Anterior cingulate cortex (tissue), 58 donors: Measurements from ENCODE around the gene SPNS2.

Experiments used
- DNase-seq, 58 donors: peaks; one replicate each; lab custom pipeline; 2025; lab: John Stamatoyannopoulos, UW

The SPNS2 gene

GRCh38 chr17:4498461-4499397 lies at the start of gene SPNS2:
SPNS2 (plus strand) TSS chr17:4498881; CDS start chr17:4499048, 167 bp downstream.
- peak in 55 of 58 donors; percentile 29 to 87 (median 71) for DNase-seq

GRCh38 chr17:4449736-4450135 lies 48.9 kb upstream of the SPNS2 start:
- DNase-seq: no peak

GRCh38 chr17:4450710-4451316 lies 47.9 kb upstream of the SPNS2 start:
- no peak for DNase-seq

- no peak for DNase-seq
These were observed 44.7 kb upstream of the SPNS2 start for GRCh38 chr17:4453812-4454591.

- DNase-seq: no peak
These were observed 38.0 kb upstream of the SPNS2 start for GRCh38 chr17:4460661-4461060.

GRCh38 chr17:4463818-4464476 lies 34.7 kb upstream of the SPNS2 start:
- peak in 25 of 58 donors; percentile 7 to 75 (median 29) for DNase-seq

GRCh38 chr17:4465786-4466185 lies 32.9 kb upstream of the SPNS2 start:
- DNase-seq: no peak

- no peak for DNase-seq
These were observed 31.4 kb upstream of the SPNS2 start for GRCh38 chr17:4467287-4467686.

GRCh38 chr17:4469552-4469951 lies 29.1 kb upstream of the SPNS2 start:
- no peak for DNase-seq

- no peak for DNase-seq
These were observed 26.4 kb upstream of the SPNS2 start for GRCh38 chr17:4472286-4472685.

- DNase-seq: peak in 10 of 58 donors; percentile 6 to 43 (median 14)
These were observed 24.6 kb upstream of the SPNS2 start for GRCh38 chr17:4474093-4474492.

- DNase-seq: no peak
These were observed 23.7 kb upstream of the SPNS2 start for GRCh38 chr17:4475001-4475400.

GRCh38 chr17:4475463-4475862 lies 23.2 kb upstream of the SPNS2 start:
- no peak for DNase-seq

GRCh38 chr17:4476017-4476416 lies 22.7 kb upstream of the SPNS2 start:
- no peak for DNase-seq

- no peak for DNase-seq
These were observed 22.1 kb upstream of the SPNS2 start for GRCh38 chr17:4476511-4477070.

GRCh38 chr17:4477255-4477791 lies 21.4 kb upstream of the SPNS2 start:
- DNase-seq: no peak

GRCh38 chr17:4478318-4478830 lies 20.3 kb upstream of the SPNS2 start:
- no peak for DNase-seq

GRCh38 chr17:4479340-4479981 lies 19.2 kb upstream of the SPNS2 start:
- DNase-seq: no peak
